D721Med (cell line): ENCODE measurements around the gene ZNF865.

ENCODE experiments used
- DNase-seq: peaks from one replicate; pipeline ENCODE4 v3.0.0; 2011; ENCODE audit warnings: low spot score; ENCODE audit not compliant: insufficient read length
- FAIRE-seq: peaks from 2 replicates; lab custom pipeline; 2011; peaks lifted over from hg19 to GRCh38; lab: Jason Lieb, UNC
- CTCF ChIP-seq: IDR thresholded peaks from 2 replicates; pipeline ENCODE4 v1.5.1; 2012; ENCODE audit warnings: mild to moderate bottlenecking, control low read depth; ENCODE audit not compliant: insufficient read depth; ENCODE audit errors: missing control alignments

Gene ZNF865

GRCh38 chr19:55622242-55622969 is 17.0 kb downstream of the ZNF865 start:
- FAIRE-seq (no peak), DNase-seq (no peak)
- TF ChIP-seq CTCF = no peak

- FAIRE-seq = no peak
These were observed 17.7 kb downstream of the ZNF865 start for GRCh38 chr19:55623130-55623529.

GRCh38 chr19:55623561-55623960 is 18.1 kb downstream of the ZNF865 start:
- TF ChIP-seq CTCF = no peak
- DNase-seq = no peak
- FAIRE-seq = no peak

More at GRCh38 chr19:55623130-55623529, 17.7 kb downstream of the ZNF865 start:
- DNase-seq = no peak
- TF ChIP-seq CTCF = no peak

GRCh38 chr19:55624109-55625003 is 18.9 kb downstream of the ZNF865 start, which contains the start of gene ZNF784:
Gene ZNF784 (minus strand): TSS chr19:55624566. CDS start chr19:55624561, 5 bp downstream.
- no peak for TF ChIP-seq CTCF
- DNase-seq (peak; percentile 82), FAIRE-seq (no peak)

- DNase-seq = no peak
- TF ChIP-seq CTCF = no peak
- FAIRE-seq = no peak
These were observed 19.5 kb downstream of the ZNF865 start for GRCh38 chr19:55625004-55625326.

- no peak for FAIRE-seq
- TF ChIP-seq CTCF = no peak
- DNase-seq = no peak
These were observed 20.9 kb downstream of the ZNF865 start for GRCh38 chr19:55626350-55626749.
